ENCODE results near the gene PSD. TPM values are rescaled to one million over a fixed set of nuclear protein-coding genes. Genes with fewer than 3 reads are reported as not detected.

Gene PSD
- total RNA-seq (2022; extraction: Qiagen RNA extraction) = 0.11 to 0.68 TPM (median 0.38 TPM) in 5 replicates

GRCh38 chr10:102418622-102419268 lies at the start of gene PSD:
Gene PSD, minus strand, starts transcription at chr10:102418785. Its CDS starts 1,747 bp downstream, at chr10:102417038.

GRCh38 chr10:102451105-102451969 lies 32.8 kb upstream of the PSD start, which contains the start of gene C10orf95:
Gene C10orf95, minus strand, starts transcription at chr10:102451543. Its CDS starts 450 bp downstream, at chr10:102451093.

GRCh38 chr10:102432162-102432950 lies 13.8 kb upstream of the PSD start, which contains the start of gene CUEDC2:
Gene CUEDC2, minus strand, starts transcription at chr10:102432574. Its CDS starts 7,386 bp downstream, at chr10:102425188.

GRCh38 chr10:102420714-102421506 lies 2.3 kb upstream of the PSD start, which contains the start of gene FBXL15:
Gene FBXL15, plus strand, starts transcription at chr10:102420836. Its CDS starts 294 bp downstream, at chr10:102421130.

GRCh38 chr10:102395400-102396316 lies 22.9 kb downstream of the PSD start, which contains the start of gene NFKB2:
Gene NFKB2, plus strand, starts transcription at chr10:102395705. Its CDS starts 255 bp downstream, at chr10:102395960.

Other genes starting within 250 kb of the PSD start
- gene ELOVL3, start 192.5 kb downstream of the PSD start, total RNA-seq (2022; extraction: Qiagen RNA extraction) = 0.21 to 0.37 TPM (median 0.34 TPM) in 5 replicates
- 0.89 to 1.5 TPM (median 1.1 TPM) in 5 replicates for gene PITX3, start 177.3 kb downstream of the PSD start, total RNA-seq (2022; extraction: Qiagen RNA extraction)
- 16.6 to 29.9 TPM (median 28.2 TPM) in 5 replicates for gene GBF1, start 173.3 kb downstream of the PSD start, total RNA-seq (2022; extraction: Qiagen RNA extraction)
- gene NFKB2, start 23.1 kb downstream of the PSD start, total RNA-seq (2022; extraction: Qiagen RNA extraction) = 35.3 to 54.1 TPM (median 45.2 TPM) in 5 replicates
- gene FBXL15, start 2.1 kb upstream of the PSD start, total RNA-seq (2022; extraction: Qiagen RNA extraction) = 5.8 to 9.3 TPM (median 6.9 TPM) in 5 replicates
- 57.5 to 64.7 TPM (median 60.7 TPM) in 5 replicates for gene CUEDC2, start 13.8 kb upstream of the PSD start, total RNA-seq (2022; extraction: Qiagen RNA extraction)
- 0.07 to 0.25 TPM (median 0.13 TPM) in 5 replicates for gene C10orf95, start 32.8 kb upstream of the PSD start, total RNA-seq (2022; extraction: Qiagen RNA extraction)
- 87.6 to 99.5 TPM (median 95.9 TPM) in 5 replicates for gene ACTR1A, start 83.9 kb upstream of the PSD start, total RNA-seq (2022; extraction: Qiagen RNA extraction)
- gene SUFU, start 85.2 kb upstream of the PSD start, total RNA-seq (2022; extraction: Qiagen RNA extraction) = 5.0 to 7.8 TPM (median 6.9 TPM) in 5 replicates
- 42.9 to 55.7 TPM (median 54.4 TPM) in 5 replicates for gene TRIM8, start 225.7 kb upstream of the PSD start, total RNA-seq (2022; extraction: Qiagen RNA extraction)